Activated CD4-positive, alpha-beta T cell treated with anti-CD3 and anti-CD28 coated beads, Interleukin-2, Interleukin-4, amounts not matched to agents 100 ng/mL and 50 ng/mL, durations not matched to agents 16 hours and 8 hours (primary cell): ENCODE results near the gene WNK2.
"Not testable (repeated sequence)": the region's sequence is repeated elsewhere in the genome, so short reads cannot be mapped to it uniquely, and the experiment has no call there.

ENCODE experiments used
- DNase-seq: peaks from one replicate; pipeline ENCODE4 v3.0.0-alpha.2; 2020; ENCODE audit warnings: low spot score

Gene WNK2

GRCh38 chr9:93336720-93337119 lies 152.8 kb downstream of the WNK2 start:
- DNase-seq = no peak

GRCh38 chr9:93338196-93338595 lies 154.3 kb downstream of the WNK2 start:
- not testable (repeated sequence) for DNase-seq

GRCh38 chr9:93340091-93340490 lies 156.2 kb downstream of the WNK2 start:
- DNase-seq = no peak

GRCh38 chr9:93341820-93342219 lies 157.9 kb downstream of the WNK2 start:
- DNase-seq = not testable (repeated sequence)

GRCh38 chr9:93342428-93342827 lies 158.5 kb downstream of the WNK2 start:
- DNase-seq = not testable (repeated sequence)

- DNase-seq = no peak
Measured at GRCh38 chr9:93343663-93344062, 159.7 kb downstream of the WNK2 start.

- no peak for DNase-seq
Measured at GRCh38 chr9:93345643-93346230, 161.8 kb downstream of the WNK2 start.

GRCh38 chr9:93346231-93347112 lies 162.5 kb downstream of the WNK2 start:
- DNase-seq = no peak

GRCh38 chr9:93347371-93347975 lies 163.5 kb downstream of the WNK2 start:
- DNase-seq = not testable (repeated sequence)

- not testable (repeated sequence) for DNase-seq
Measured at GRCh38 chr9:93353413-93354310, 169.7 kb downstream of the WNK2 start.

GRCh38 chr9:93354451-93354850 lies 170.5 kb downstream of the WNK2 start:
- no peak for DNase-seq

- DNase-seq = no peak
Measured at GRCh38 chr9:93355827-93356226, 171.9 kb downstream of the WNK2 start.

GRCh38 chr9:93357649-93358048 lies 173.7 kb downstream of the WNK2 start:
- DNase-seq = no peak

GRCh38 chr9:93359907-93360306 lies 176.0 kb downstream of the WNK2 start:
- not testable (repeated sequence) for DNase-seq

- DNase-seq = no peak
Measured at GRCh38 chr9:93361995-93362394, 178.1 kb downstream of the WNK2 start.

GRCh38 chr9:93364734-93365426 lies 180.9 kb downstream of the WNK2 start:
- DNase-seq = no peak

- DNase-seq = no peak
Measured at GRCh38 chr9:93365427-93366118, 181.6 kb downstream of the WNK2 start.

- DNase-seq = no peak
Measured at GRCh38 chr9:93366119-93366447, 182.1 kb downstream of the WNK2 start.

- DNase-seq = not testable (repeated sequence)
Measured at GRCh38 chr9:93366486-93366885, 182.5 kb downstream of the WNK2 start.

GRCh38 chr9:93368437-93368836 lies 184.5 kb downstream of the WNK2 start:
- DNase-seq = no peak

GRCh38 chr9:93369686-93370085 lies 185.7 kb downstream of the WNK2 start:
- no peak for DNase-seq
